Neural progenitor cell (in vitro differentiated cells): Measurements from ENCODE around the gene CCDC7.

Experiments used
- CTCF ChIP-seq: fragments of 200-600 bp; sonication (generic); IDR thresholded peaks from 2 replicates; pipeline ENCODE4 v1.5.1; 2017; ENCODE audit warnings: antibody characterized with exemption, mild to moderate bottlenecking
- EZH2 ChIP-seq: fragments of 200-600 bp; sonication (generic); IDR thresholded peaks from 2 replicates; pipeline ENCODE4 v1.6.1; 2017; ENCODE audit warnings: antibody characterized with exemption, mild to moderate bottlenecking, moderate library complexity

- no peak for TF ChIP-seq CTCF
- TF ChIP-seq EZH2 = no peak
Observed at GRCh38 chr10:32788359-32788758, 342.4 kb downstream of the CCDC7 start.
